GM12873 (cell line): ENCODE data around the gene USP1.

Experiments
- TF ChIP-seq, protein P1 (sequence below): IDR thresholded peaks from 2 replicates; pipeline ENCODE4 v1.5.1; 2012; ENCODE audit warnings: low read depth, mild to moderate bottlenecking, moderate library complexity, low read length, control low read depth; ENCODE audit not compliant: insufficient read depth; ENCODE audit errors: missing control alignments

Gene USP1

DNA sequence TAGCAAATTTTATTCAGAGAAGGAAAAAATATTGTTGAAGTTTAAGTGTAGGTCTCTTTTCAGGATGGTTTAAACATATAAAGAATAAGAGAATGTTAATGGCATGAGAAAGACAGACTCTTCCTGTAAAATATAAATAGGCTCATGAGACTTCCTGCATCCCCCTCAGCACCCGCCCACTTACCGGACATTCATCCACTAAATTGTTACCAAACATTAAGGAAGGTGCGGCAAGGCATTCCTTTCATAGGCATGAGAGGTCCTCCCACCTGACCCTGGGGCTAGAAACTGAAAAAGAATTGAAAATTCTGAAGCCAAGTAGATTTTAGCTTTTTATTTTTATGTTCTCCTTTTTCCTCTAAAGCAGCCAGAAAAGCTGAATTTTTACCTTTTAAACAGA, 10.6 kb upstream of the USP1 start:
- TF ChIP-seq, protein P1, sequence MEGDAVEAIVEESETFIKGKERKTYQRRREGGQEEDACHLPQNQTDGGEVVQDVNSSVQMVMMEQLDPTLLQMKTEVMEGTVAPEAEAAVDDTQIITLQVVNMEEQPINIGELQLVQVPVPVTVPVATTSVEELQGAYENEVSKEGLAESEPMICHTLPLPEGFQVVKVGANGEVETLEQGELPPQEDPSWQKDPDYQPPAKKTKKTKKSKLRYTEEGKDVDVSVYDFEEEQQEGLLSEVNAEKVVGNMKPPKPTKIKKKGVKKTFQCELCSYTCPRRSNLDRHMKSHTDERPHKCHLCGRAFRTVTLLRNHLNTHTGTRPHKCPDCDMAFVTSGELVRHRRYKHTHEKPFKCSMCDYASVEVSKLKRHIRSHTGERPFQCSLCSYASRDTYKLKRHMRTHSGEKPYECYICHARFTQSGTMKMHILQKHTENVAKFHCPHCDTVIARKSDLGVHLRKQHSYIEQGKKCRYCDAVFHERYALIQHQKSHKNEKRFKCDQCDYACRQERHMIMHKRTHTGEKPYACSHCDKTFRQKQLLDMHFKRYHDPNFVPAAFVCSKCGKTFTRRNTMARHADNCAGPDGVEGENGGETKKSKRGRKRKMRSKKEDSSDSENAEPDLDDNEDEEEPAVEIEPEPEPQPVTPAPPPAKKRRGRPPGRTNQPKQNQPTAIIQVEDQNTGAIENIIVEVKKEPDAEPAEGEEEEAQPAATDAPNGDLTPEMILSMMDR, result no peak

DNA sequence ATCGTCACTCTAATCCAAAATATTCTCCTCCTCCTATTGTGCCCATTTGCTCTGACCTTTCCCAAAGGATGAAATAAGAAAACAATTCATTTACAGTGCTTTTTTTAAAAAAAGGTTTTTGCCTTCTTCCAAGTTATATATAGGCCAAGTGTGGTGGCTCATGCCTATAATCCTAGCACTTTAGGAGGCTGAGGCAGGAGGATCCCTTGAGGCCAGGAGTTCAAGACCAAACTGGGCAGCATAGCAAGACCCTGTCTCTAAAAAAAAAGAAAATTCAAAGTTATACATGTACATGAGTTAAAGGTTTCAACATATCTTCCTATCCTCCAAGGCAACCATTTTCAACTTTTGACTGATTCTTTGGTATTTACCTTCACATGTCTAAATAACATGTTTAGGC, 10.1 kb upstream of the USP1 start:
- TF ChIP-seq, protein P1, result no peak

DNA sequence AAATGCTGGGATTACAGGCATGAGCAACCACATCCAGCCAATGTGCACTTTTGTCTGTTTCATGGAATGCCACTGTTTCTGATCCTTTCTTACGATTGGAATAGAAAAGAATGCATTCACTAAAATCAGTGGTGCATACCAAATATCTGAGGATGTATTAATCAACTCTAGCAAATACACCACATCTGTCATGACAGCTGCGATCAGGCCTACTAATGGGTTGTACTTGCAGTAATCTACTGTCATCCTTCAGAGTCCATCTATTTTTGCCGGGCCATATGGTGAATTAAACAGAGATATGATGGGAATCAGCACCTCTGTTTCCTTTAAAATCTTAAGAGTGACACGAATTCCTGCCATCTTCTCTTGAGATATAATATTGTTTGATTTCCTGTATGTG, 8.5 kb upstream of the USP1 start:
- TF ChIP-seq, protein P1, result no peak

DNA sequence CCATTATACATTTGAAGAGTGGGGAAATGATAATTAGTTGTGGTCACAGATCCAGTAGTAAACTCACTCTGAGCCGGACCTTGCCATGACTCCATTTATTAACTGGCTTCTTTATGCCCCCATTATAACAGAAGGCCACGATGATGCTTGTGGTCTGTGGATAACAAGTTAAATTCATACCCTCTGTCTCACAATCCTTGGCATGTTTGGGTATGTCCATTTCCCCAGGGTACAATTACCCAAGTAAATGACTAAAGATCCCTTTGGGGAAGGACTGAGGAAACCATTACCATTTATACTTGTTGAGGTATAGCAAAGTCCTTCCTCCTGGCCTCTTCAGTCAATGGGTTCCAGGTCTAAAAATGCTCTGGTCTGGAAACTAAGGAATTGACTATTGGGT, 7.3 kb upstream of the USP1 start:
- TF ChIP-seq, protein P1, result no peak

DNA sequence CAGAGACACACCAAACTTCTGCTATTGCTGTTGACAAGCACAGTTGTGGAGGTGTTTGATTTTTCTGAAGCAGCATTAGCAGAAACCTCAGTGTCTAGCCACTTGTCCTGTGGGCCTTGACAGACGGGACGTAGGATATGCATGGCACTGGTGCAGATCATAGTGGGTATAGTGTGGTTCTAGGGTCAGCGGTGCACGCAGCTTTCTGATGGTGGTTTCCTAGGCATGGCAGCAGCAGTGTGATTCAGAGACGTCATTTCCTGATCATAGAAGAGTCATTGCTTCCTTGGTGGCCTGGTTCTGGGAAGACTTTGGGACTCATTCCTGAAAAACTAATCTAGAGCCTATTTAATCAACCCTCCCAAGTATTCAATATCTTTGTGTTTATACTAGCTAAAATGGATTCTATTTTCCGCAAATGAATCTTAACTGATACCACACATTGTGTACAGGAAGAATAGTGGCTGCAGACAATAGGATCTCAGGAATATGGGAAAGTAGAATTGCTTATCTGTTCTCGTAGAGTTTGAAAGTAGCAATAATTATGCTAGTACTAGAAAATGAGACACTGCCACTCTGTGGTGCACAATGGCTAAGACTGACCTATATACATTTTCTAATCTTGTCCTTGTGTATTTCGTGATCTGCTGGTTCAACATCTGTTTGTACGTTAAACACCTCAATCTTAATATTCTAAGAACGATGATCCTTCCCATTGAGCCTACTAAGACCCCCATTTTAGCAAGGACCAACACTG, 2.8 kb upstream of the USP1 start:
- TF ChIP-seq, protein P1, result peak; percentile 13

DNA sequence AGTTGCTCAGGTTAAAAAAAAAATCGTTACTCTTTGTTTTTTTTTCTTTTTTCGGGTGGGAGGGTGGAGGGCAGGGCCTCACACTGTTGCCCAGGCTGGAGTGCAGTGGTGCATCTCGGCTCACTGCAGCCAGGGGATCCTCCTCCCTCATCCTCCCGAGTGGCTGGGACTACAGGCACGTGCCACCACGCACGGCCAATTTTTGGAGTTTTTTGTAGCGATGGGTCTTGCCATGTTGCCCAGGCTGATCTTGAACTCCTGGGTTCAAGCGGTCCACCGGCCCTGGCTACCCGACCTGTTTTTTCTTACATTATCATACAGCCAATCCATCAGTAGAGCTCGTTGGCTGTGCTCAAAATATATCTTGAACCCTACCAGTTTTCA, 2.2 kb upstream of the USP1 start:
- TF ChIP-seq, protein P1, result no peak

DNA sequence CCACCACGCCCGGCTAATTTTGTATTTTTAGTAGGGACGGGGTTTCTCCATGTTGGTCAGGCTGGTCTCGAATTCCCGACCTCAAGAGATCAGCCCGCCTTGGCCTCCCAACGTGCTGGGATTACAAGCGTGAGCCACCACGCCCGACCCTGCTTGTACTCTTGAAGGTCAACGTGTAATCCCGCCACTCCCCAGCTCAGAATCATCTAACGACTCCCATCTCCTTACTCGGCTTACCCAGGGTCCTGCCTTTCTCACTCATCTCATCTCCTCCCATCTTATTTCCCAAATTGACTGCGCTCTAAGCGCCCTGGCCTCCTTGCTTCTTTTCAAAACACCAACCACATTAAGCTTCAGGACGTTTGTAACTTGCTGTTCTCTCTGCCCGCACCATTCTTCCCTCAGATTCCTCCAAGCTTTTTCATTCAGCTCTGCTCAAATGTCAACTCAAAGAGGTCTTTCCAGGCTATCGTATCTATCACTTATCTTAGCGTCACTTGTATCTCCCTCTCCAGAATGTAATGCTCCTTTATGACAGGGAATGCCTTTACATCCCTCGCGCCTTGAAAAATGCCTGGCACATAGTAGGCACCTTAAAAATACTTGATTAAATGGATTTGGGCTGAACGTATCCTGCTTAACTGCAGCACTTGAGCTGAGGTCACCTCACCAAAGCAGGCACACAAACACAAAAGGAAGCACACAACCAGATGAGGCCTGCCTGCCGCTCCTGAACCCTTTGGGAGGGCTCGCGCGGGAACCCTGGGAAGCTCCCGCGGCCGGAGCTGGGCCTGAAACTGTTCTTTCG, 1.4 kb upstream of the USP1 start:
- TF ChIP-seq, protein P1, result no peak
